Measurements from ENCODE around the gene DLX1. TPM values are rescaled to one million over a fixed set of nuclear protein-coding genes. Genes with fewer than 3 reads are reported as not detected.
"Not testable (repeated sequence)": the region's sequence is repeated elsewhere in the genome, so short reads cannot be mapped to it uniquely, and the experiment has no call there.

DLX1 gene
- total RNA-seq, 1 donor from 2014 or later = not detected

DNA sequence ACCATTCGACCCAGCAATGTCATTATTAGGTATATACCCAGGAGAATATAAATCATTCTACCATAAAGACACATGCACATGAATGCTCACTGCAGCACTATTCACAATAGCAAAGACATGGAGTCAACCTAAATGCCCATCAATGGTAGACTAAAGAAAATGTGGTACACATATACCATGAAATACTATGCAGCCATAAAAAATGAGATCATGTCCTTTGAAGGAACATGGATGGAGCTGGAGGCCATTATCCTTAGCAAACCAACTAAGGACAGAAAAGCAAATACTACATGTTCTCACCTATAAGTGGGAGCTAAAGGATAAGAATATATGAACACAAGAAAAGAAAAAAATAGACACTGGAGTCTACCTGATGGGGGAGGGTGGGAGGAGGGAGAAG, 53.4 kb downstream of the DLX1 start:
- DNase-seq (ENCODE audit: low spot score); intact Hi-C loops (cut with DNase I): not testable (repeated sequence)

Other genes with a start within 250 kb of the DLX1 start
- gene SLC25A12, start 191.3 kb upstream of the DLX1 start, total RNA-seq = 91.2 TPM
- 32.7 TPM for gene HAT1, start 163.0 kb upstream of the DLX1 start, total RNA-seq
- gene METAP1D, start 85.6 kb upstream of the DLX1 start, total RNA-seq = 4.0 TPM
- not detected for gene DLX2, start 17.4 kb downstream of the DLX1 start, total RNA-seq